ENCODE results near the gene RBP5. TPM values are rescaled to one million over a fixed set of nuclear protein-coding genes. Genes with fewer than 3 reads are reported as not detected.

Gene RBP5
- total and polyA plus RNA-seq, 9 of the 15 experiments (the other 6 are each of a cell fraction or from before 2014, with no cell fraction given): 8.6 to 22.5 (median 11.4) TPM

- in situ Hi-C loops (cut with MboI): no loop called here
- 85% methylated on average over 7 of the region's 7 CpGs for WGBS (ENCODE audit: insufficient coverage, low coverage, missing lambda C conversion rate)
- no peak for TF ChIP-seq SIX5 (IDR thresholded peaks at IDR 0.05; ENCODE audit: borderline replicate concordance in 1 of 2, insufficient read depth in 1 of 2, low read depth in 1 of 2, low read length in 2 of 2)
- TF ChIP-seq, protein P1, sequence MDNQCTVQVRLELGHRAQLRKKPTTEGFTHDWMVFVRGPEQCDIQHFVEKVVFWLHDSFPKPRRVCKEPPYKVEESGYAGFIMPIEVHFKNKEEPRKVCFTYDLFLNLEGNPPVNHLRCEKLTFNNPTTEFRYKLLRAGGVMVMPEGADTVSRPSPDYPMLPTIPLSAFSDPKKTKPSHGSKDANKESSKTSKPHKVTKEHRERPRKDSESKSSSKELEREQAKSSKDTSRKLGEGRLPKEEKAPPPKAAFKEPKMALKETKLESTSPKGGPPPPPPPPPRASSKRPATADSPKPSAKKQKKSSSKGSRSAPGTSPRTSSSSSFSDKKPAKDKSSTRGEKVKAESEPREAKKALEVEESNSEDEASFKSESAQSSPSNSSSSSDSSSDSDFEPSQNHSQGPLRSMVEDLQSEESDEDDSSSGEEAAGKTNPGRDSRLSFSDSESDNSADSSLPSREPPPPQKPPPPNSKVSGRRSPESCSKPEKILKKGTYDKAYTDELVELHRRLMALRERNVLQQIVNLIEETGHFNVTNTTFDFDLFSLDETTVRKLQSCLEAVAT (IDR thresholded peaks at IDR 0.05): no peak
- no peak for TF ChIP-seq POLR2AphosphoS5 (IDR thresholded peaks at IDR 0.05; ENCODE audit: control insufficient read depth, insufficient read depth, low read depth, low read length)
- TF ChIP-seq ZNF197 (CRISPR knock-in tag; IDR thresholded peaks at IDR 0.05; ENCODE audit: low read depth): no peak
- TF ChIP-seq NCOA1 (IDR thresholded peaks at IDR 0.05; ENCODE audit: low read depth): no peak
- no peak for TF ChIP-seq EP300 (IDR thresholded peaks at IDR 0.05; ENCODE audit: low read length)
- no peak for TF ChIP-seq LEF1 (IDR thresholded peaks at IDR 0.05)
- no peak for TF ChIP-seq TFAP4 (CRISPR knock-in tag; IDR thresholded peaks at IDR 0.05; ENCODE audit: borderline replicate concordance)
- TF ChIP-seq SMAD2 (IDR thresholded peaks at IDR 0.05; ENCODE audit: low read depth, low read length): no peak
- TF ChIP-seq, protein P2, sequence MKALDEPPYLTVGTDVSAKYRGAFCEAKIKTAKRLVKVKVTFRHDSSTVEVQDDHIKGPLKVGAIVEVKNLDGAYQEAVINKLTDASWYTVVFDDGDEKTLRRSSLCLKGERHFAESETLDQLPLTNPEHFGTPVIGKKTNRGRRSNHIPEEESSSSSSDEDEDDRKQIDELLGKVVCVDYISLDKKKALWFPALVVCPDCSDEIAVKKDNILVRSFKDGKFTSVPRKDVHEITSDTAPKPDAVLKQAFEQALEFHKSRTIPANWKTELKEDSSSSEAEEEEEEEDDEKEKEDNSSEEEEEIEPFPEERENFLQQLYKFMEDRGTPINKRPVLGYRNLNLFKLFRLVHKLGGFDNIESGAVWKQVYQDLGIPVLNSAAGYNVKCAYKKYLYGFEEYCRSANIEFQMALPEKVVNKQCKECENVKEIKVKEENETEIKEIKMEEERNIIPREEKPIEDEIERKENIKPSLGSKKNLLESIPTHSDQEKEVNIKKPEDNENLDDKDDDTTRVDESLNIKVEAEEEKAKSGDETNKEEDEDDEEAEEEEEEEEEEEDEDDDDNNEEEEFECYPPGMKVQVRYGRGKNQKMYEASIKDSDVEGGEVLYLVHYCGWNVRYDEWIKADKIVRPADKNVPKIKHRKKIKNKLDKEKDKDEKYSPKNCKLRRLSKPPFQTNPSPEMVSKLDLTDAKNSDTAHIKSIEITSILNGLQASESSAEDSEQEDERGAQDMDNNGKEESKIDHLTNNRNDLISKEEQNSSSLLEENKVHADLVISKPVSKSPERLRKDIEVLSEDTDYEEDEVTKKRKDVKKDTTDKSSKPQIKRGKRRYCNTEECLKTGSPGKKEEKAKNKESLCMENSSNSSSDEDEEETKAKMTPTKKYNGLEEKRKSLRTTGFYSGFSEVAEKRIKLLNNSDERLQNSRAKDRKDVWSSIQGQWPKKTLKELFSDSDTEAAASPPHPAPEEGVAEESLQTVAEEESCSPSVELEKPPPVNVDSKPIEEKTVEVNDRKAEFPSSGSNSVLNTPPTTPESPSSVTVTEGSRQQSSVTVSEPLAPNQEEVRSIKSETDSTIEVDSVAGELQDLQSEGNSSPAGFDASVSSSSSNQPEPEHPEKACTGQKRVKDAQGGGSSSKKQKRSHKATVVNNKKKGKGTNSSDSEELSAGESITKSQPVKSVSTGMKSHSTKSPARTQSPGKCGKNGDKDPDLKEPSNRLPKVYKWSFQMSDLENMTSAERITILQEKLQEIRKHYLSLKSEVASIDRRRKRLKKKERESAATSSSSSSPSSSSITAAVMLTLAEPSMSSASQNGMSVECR (CRISPR knock-in tag; IDR thresholded peaks at IDR 0.05): no peak
- no peak for TF ChIP-seq BCLAF1 (IDR thresholded peaks at IDR 0.05; ENCODE audit: borderline replicate concordance in 1 of 2, control insufficient read depth in 1 of 2, low read depth in 2 of 2, low read length in 1 of 2)
- TF ChIP-seq MTA1 (IDR thresholded peaks at IDR 0.05; ENCODE audit: borderline replicate concordance): no peak
Observed at GRCh38 chr12:7136071-7136470, 7.4 kb upstream of the RBP5 start.

More at GRCh38 chr12:7136071-7136470, 7.4 kb upstream of the RBP5 start:
- no peak overlapping the region for H3K4me3 ChIP-seq
- no peaks in the 10 kb centered on the region for H3K9me1 ChIP-seq (ENCODE audit: control insufficient read depth, insufficient read depth, low read length)
- H3K79me2 ChIP-seq (ENCODE audit: control insufficient read depth, insufficient read depth, low read length): peaks cover 4% of the 10 kb centered on the region; the same call in 1 of the 3 replicates
- ATAC-seq: no peak
- peaks cover under 1 to 14% of the 10 kb centered on the region in 2 experiments; a peak in 3 of 5 replicates for H3K4me1 ChIP-seq (replicated peaks in 1 of 2; ENCODE audit: control insufficient read depth in 2 of 2, insufficient read depth in 2 of 2, low read length in 2 of 2)
- H3K4me2 ChIP-seq (ENCODE audit: insufficient read depth, low read length): no peak overlapping the region
- CTCF ChIA-PET (ENCODE audit: low intra/inter-chr PET ratio): no interaction called here
- 0 out of 2 replicates have a peak, but pooled peaks cover 2% of the 10 kb centered on the region for H4K20me1 ChIP-seq (replicated peaks; ENCODE audit: control insufficient read depth, insufficient read depth, low read length)
- no peak for DNase-seq (ENCODE audit: extremely low read depth in 1 of 4, low spot score in 3 of 4)
- no peak overlapping the region for H3K9ac ChIP-seq (ENCODE audit: insufficient read depth in 1 of 2, low read depth in 2 of 2, low read length in 2 of 2)
- peaks cover 38% of the 10 kb centered on the region; the same call in 2 of the 3 replicates for H3K36me3 ChIP-seq (ENCODE audit: control insufficient read depth, insufficient read depth, low read length)
- no peak for FAIRE-seq
- no peaks in the 10 kb centered on the region for H3K27me3 ChIP-seq (ENCODE audit: control insufficient read depth in 2 of 2, insufficient read depth in 2 of 2, low read length in 2 of 2)
- H3K27ac ChIP-seq (ENCODE audit: extremely low read depth, low read depth, low read length): no peak overlapping the region
- POLR2A ChIA-PET: interaction anchor here (0.7 kb wide), 1 partner anchor 92 kb away, joined by 3 read pairs; no protein-coding TSS in a partner anchor
- H3K9me3 ChIP-seq (replicated peaks; ENCODE audit: control insufficient read depth, insufficient read depth, low read depth, low read length): no peaks in the 10 kb centered on the region
- H2AFZ ChIP-seq (ENCODE audit: low read depth, low read length): no peak overlapping the region
- BruUV-seq (replicated peaks): no TSS peak
- intact Hi-C loops (cut with micrococcal nuclease): no loop called here
